MM.1S (cell line): ENCODE results near the gene MCCC2.

Experiments
- DNase-seq: peaks from one replicate; pipeline ENCODE4 v3.0.0-alpha.2; 2015
- H2AFZ ChIP-seq: fragments of 300-600 bp; sonication (generic); 2 replicates; pipeline ENCODE4 v1.6.0; 2016; ENCODE audit warnings: antibody characterized with exemption, low read length
- H3F3A ChIP-seq: fragments of 300-600 bp; sonication (generic); 2 replicates; pipeline ENCODE4 v1.6.1; 2016; ENCODE audit warnings: mild to moderate bottlenecking, antibody characterized with exemption, low read length, moderate library complexity, mixed read lengths; ENCODE audit not compliant: insufficient read depth
- H3K27ac ChIP-seq: fragments of 300-600 bp; sonication (generic); 2 replicates; pipeline ENCODE4 v1.5.1; 2016; ENCODE audit warnings: mild to moderate bottlenecking, low read length
- H3K27me3 ChIP-seq: fragments of 300-600 bp; sonication (generic); replicated peaks from 2 replicates; pipeline ENCODE4 v1.6.0; 2016; ENCODE audit warnings: low read length; ENCODE audit not compliant: insufficient read depth
- H3K36me3 ChIP-seq: fragments of 300-600 bp; sonication (generic); replicated peaks from 2 replicates; pipeline ENCODE4 v1.6.1; 2016; ENCODE audit warnings: mild to moderate bottlenecking, low read length, mixed read lengths; ENCODE audit not compliant: insufficient read depth
- H3K4me1 ChIP-seq: fragments of 300-600 bp; sonication (generic); 2 replicates; pipeline ENCODE4 v1.6.1; 2016; ENCODE audit warnings: low read length, mixed read lengths
- H3K4me2 ChIP-seq: fragments of 300-600 bp; sonication (generic); 2 replicates; pipeline ENCODE4 v1.6.0; 2016; ENCODE audit warnings: low read depth, low read length
- H3K4me3 ChIP-seq: fragments of 300-600 bp; sonication (generic); 2 replicates; pipeline ENCODE4 v1.5.1; 2016; ENCODE audit warnings: low read length, mixed read lengths
- H3K79me2 ChIP-seq: fragments of 300-600 bp; sonication (generic); 2 replicates; pipeline ENCODE4 v1.6.1; 2016; ENCODE audit warnings: mixed run types, low read length, mixed read lengths
- H3K9ac ChIP-seq: fragments of 300-600 bp; sonication (generic); 2 replicates; pipeline ENCODE4 v1.6.1; 2016; ENCODE audit warnings: low read length, mixed read lengths
- H3K9me2 ChIP-seq: fragments of 300-600 bp; sonication (generic); replicated peaks from 2 replicates; pipeline ENCODE4 v1.6.1; 2016; ENCODE audit warnings: mild to moderate bottlenecking, low read length, mixed read lengths; ENCODE audit not compliant: insufficient read depth
- H3K9me3 ChIP-seq: fragments of 300-600 bp; sonication (generic); replicated peaks from 2 replicates; pipeline ENCODE4 v1.6.1; 2016; ENCODE audit warnings: mild to moderate bottlenecking, low read length, mixed read lengths; ENCODE audit not compliant: insufficient read depth
- H4K20me1 ChIP-seq: fragments of 300-600 bp; sonication (generic); 2 replicates; pipeline ENCODE4 v1.6.1; 2016; ENCODE audit warnings: mild to moderate bottlenecking, low read length, moderate library complexity, mixed read lengths; ENCODE audit not compliant: insufficient read depth
- CTCF ChIP-seq: fragments of 300-600 bp; sonication (generic); IDR thresholded peaks from 2 replicates; pipeline ENCODE4 v1.5.1; 2016; ENCODE audit warnings: antibody characterized with exemption, low read length, mixed read lengths
- EZH2 ChIP-seq: fragments of 300-600 bp; sonication (generic); optimal IDR thresholded peaks from 2 replicates; pipeline ENCODE3; 2017; ENCODE audit warnings: low read depth, mild to moderate bottlenecking, antibody characterized with exemption, low read length, mixed read lengths
- EZH2phosphoT487 ChIP-seq: fragments of 300-600 bp; sonication (generic); IDR thresholded peaks from 2 replicates; pipeline ENCODE4 v1.6.1; 2018; ENCODE audit warnings: antibody characterized with exemption, low read length

The MCCC2 gene

GRCh38 chr5:71588533-71588885 is 1.4 kb downstream of the MCCC2 start:
- Histone ChIP-seq H3K27me3 (no peaks in the 10 kb centered on the region), H3K9me2 (no peaks in the 10 kb centered on the region), H3K4me3 (peak overlapping the region; percentile 90), H3K4me1 (peaks cover 28% of the 10 kb centered on the region), H3K27ac (no peak overlapping the region), H3K4me2 (peak overlapping the region; percentile 63), H3F3A (peaks cover 28% of the 10 kb centered on the region), H3K36me3 (no peaks in the 10 kb centered on the region), H3K9ac (no peak overlapping the region), H4K20me1 (no peaks in the 10 kb centered on the region), H2AFZ (no peak overlapping the region), H3K79me2 (peaks cover 59% of the 10 kb centered on the region), H3K9me3 (no peaks in the 10 kb centered on the region)
- DNase-seq = no peak
- no peak for TF ChIP-seq EZH2
- no peak for TF ChIP-seq EZH2phosphoT487
- no peak for TF ChIP-seq CTCF

GRCh38 chr5:71589903-71590302 is 2.8 kb downstream of the MCCC2 start:
- Histone ChIP-seq H3K9ac (no peak overlapping the region), H3K36me3 (no peaks in the 10 kb centered on the region), H3K4me2 (peak overlapping the region; percentile 63; the same call in 1 of the 2 replicates), H3K79me2 (peaks cover 66% of the 10 kb centered on the region), H3K9me2 (no peaks in the 10 kb centered on the region), H3F3A (peaks cover 28% of the 10 kb centered on the region), H3K9me3 (no peaks in the 10 kb centered on the region), H4K20me1 (no peaks in the 10 kb centered on the region), H3K4me3 (no peak overlapping the region), H3K27ac (peak overlapping the region; percentile 46; the same call in 1 of the 2 replicates), H3K27me3 (no peaks in the 10 kb centered on the region), H3K4me1 (peaks cover 28% of the 10 kb centered on the region), H2AFZ (no peak overlapping the region)
- TF ChIP-seq CTCF (no peak), EZH2 (no peak), EZH2phosphoT487 (no peak)
- DNase-seq = peak; percentile 85

GRCh38 chr5:71591100-71591499 is 4.0 kb downstream of the MCCC2 start:
- Histone ChIP-seq H3K9me3 (no peaks in the 10 kb centered on the region), H3K4me2 (no peak overlapping the region), H3F3A (peaks cover 28% of the 10 kb centered on the region), H3K4me3 (no peak overlapping the region), H3K27ac (no peak overlapping the region), H2AFZ (no peak overlapping the region), H3K36me3 (no peaks in the 10 kb centered on the region), H3K9ac (no peak overlapping the region), H4K20me1 (no peaks in the 10 kb centered on the region), H3K27me3 (no peaks in the 10 kb centered on the region), H3K9me2 (no peaks in the 10 kb centered on the region), H3K4me1 (peaks cover 28% of the 10 kb centered on the region), H3K79me2 (peaks cover 66% of the 10 kb centered on the region)
- DNase-seq = no peak
- TF ChIP-seq EZH2phosphoT487 = no peak
- TF ChIP-seq EZH2 = no peak
- no peak for TF ChIP-seq CTCF

- Histone ChIP-seq H3F3A (0 out of 2 replicates have a peak, but pooled peaks cover 4% of the 10 kb centered on the region), H3K36me3 (peaks cover 2% of the 10 kb centered on the region; the same call in 1 of the 2 replicates), H3K9me3 (no peaks in the 10 kb centered on the region), H3K4me1 (no peaks in the 10 kb centered on the region), H3K9ac (no peak overlapping the region), H2AFZ (no peak overlapping the region), H3K4me2 (no peak overlapping the region), H3K4me3 (no peak overlapping the region), H3K9me2 (no peaks in the 10 kb centered on the region), H3K27me3 (no peaks in the 10 kb centered on the region), H4K20me1 (no peaks in the 10 kb centered on the region), H3K27ac (no peak overlapping the region), H3K79me2 (peaks cover 28% of the 10 kb centered on the region)
- no peak for TF ChIP-seq EZH2
- no peak for TF ChIP-seq EZH2phosphoT487
- TF ChIP-seq CTCF = no peak
- no peak for DNase-seq
Measured at GRCh38 chr5:71596169-71596568, 9.0 kb downstream of the MCCC2 start.
